Activated T-helper 2 cell treated with anti-CD3 and anti-CD28 coated beads, Interferon-gamma antibody, Interleukin-2, Interleukin-4, amounts not matched to agents 10 μg/mL and 5 μg/mL and 100 μg/mL, durations not matched to agents 14 hours and 24 hours and 36 hours (primary cell): Measurements from ENCODE around the gene RNU6-7. TPM values are rescaled to one million over a fixed set of nuclear protein-coding genes. Genes with fewer than 3 reads are reported as not detected.

Experiments
- DNase-seq: peaks from one replicate; pipeline ENCODE4 v3.0.0; 2021; ENCODE audit warnings: low spot score
- H3K27ac Mint-ChIP-seq: one replicate; pipeline ENCODE4 v1.8.0; 2021; ENCODE audit warnings: mixed read lengths
- H3K27me3 Mint-ChIP-seq: one replicate; pipeline ENCODE4 v1.8.0; 2021; ENCODE audit warnings: low read depth, mixed read lengths
- H3K36me3 Mint-ChIP-seq: one replicate; pipeline ENCODE4 v1.8.0; 2021; ENCODE audit warnings: low read depth, mixed read lengths
- H3K4me1 Mint-ChIP-seq: one replicate; pipeline ENCODE4 v1.8.0; 2021; ENCODE audit warnings: low read depth, mixed read lengths
- H3K4me3 Mint-ChIP-seq: one replicate; pipeline ENCODE4 v1.8.0; 2021; ENCODE audit warnings: low read depth, mild to moderate bottlenecking, moderate library complexity, mixed read lengths
- H3K9me3 Mint-ChIP-seq: one replicate; pipeline ENCODE4 v1.8.0; 2021; ENCODE audit warnings: mixed read lengths
- intact Hi-C: fragments of 100-400 bp; cut with micrococcal nuclease; formaldehyde crosslinking; loops from one replicate; pipeline ENCODE4 v1.15.1; 2023
- total RNA-seq: library from RNA; stranded (reverse); gene quantifications from 2 replicates; pipeline ENCODE4 v1.2.3, GENCODE V29; 2022

The RNU6-7 gene
- total RNA-seq, 1 donor from 2014 or later, result not detected

DNA sequence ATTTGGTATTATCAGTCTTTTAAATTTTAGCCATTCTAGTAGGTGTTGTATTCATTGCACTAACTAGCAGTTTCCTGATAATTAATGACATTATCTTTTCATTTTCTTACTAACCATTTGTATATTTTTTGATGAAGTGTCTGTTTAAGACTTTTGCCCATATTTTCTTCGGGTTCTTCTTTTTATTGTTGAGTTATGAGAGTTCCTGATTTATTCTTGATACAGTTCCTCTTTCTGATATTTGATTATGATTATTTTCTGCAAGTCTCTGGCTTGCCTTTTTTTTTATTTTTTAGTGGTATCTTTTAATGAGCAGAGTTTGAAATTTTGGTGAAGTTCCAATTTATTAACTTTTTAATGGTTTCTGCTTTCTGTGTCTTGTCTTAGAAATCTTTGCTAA lies 6.2 kb upstream of the RNU6-7 start:
- Mint-ChIP-seq H3K4me1 (peaks cover 10% of the 10 kb centered on the region), H3K27ac (no peak overlapping the region), H3K4me3 (no peak overlapping the region), H3K36me3 (no peaks in the 10 kb centered on the region), H3K9me3 (no peaks in the 10 kb centered on the region), H3K27me3 (peaks cover 1% of the 10 kb centered on the region)
- intact Hi-C loops, result no loop called here
- no peak for DNase-seq

DNA sequence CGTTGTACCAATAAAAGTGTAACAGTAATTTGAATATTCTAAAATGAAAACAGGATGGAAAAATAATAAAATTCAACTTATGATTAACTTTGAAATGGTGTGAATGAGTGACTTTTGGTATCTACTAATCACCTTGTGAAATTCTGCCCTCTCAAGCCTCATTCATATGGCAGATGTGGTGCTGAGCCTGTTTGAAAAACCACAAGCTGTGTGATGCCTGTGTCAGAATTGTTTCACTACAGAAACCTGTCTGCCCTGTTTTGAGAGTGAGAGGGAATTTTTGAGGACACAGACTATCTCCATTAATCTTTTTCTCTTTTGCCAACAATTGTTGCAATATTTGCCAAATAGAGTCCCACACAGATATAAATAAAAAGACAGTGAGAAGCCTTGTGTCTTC lies 3.9 kb upstream of the RNU6-7 start:
- H3K4me3 Mint-ChIP-seq, result no peak overlapping the region
- H3K27ac Mint-ChIP-seq, result no peak overlapping the region
- H3K36me3 Mint-ChIP-seq, result no peaks in the 10 kb centered on the region
- H3K9me3 Mint-ChIP-seq, result no peaks in the 10 kb centered on the region
- peaks cover under 1% of the 10 kb centered on the region for H3K27me3 Mint-ChIP-seq
- DNase-seq, result no peak
- peaks cover 26% of the 10 kb centered on the region for H3K4me1 Mint-ChIP-seq
- intact Hi-C loops, result no loop called here

DNA sequence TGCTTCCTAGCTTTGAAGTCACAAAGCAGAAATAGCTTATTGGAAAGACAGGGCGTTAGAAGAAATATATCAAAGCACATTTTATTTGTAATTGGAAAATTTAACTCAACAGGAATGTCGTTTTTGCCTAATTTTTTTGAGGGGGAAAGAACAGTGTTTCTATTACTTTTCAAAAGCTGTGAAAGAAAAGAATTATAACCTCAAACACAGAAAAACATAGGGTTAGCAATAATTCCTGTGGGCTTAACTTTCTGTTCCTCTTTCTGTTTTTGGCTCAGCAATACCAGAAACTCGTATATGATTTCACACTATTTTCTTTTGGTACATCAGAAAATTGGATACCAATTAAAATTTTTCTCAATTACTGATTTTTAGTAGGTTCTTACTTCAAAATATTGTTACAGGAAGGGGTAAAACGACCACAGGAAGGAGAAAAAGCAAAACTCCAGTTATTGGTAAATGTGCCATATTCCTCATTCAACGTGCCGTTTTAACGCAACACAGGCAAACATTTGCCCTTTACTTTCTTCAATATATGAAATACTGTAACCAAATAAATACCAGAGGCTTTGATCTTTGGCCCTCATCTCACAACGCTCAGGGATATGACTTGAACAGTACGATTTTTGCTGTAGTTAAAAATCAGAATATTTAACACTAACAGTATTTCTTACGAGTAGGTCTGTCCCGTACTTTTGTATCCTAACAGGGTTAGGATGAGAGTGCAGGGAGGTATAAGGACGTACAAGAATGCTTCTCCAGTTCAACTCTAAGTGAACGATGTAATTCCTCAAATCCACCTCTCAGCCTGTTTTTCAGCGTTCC lies 1.3 kb upstream of the RNU6-7 start:
- peak overlapping the region; percentile 97 for H3K27ac Mint-ChIP-seq
- H3K9me3 Mint-ChIP-seq, result no peaks in the 10 kb centered on the region
- no peak for DNase-seq
- H3K4me1 Mint-ChIP-seq, result peaks cover 33% of the 10 kb centered on the region
- peak overlapping the region; percentile 88 for H3K4me3 Mint-ChIP-seq
- intact Hi-C loops, result loop anchor here (1.0 to 10.0 kb wide), 6 partner anchors 98 to 1173 kb away; partner anchors contain the start of genes AP4S1, DTD2, HECTD1 and NUBPL
- H3K36me3 Mint-ChIP-seq, result no peaks in the 10 kb centered on the region
- peaks cover 6% of the 10 kb centered on the region for H3K27me3 Mint-ChIP-seq

DNA sequence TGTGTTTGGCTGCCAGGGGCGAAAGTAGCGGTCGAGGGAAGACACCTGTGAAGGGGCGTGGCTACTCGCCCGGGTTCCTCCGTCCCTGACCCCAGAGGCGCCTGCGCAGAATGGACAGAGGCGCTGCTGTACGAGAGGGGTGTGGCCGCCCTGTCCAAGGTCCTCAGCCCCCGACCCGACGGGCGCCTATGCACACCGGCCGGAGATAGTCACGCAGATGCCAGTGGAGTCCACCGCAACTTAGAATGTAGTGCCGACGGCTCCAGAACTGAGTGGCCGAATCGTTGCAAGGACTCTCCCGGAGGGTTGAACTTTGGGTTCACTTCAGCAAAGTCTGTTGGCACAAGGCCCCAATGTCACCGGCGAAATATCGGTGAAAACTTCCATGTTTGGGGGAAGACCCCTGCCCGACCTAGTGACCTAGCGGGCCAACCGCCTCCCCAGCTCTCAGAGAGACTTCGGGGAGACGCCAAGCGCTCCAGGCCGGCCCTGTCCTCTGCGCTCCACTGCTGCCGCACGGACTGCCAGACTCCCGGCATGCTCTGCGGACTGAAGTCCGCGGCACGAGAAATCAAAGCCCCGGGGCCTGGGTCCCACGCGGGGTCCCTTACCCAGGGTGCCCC lies 541 bp upstream of the RNU6-7 start:
- Mint-ChIP-seq H3K27ac (peak overlapping the region; percentile 97), H3K36me3 (no peaks in the 10 kb centered on the region), H3K4me3 (peak overlapping the region; percentile 88), H3K9me3 (no peaks in the 10 kb centered on the region), H3K4me1 (peaks cover 39% of the 10 kb centered on the region), H3K27me3 (peaks cover 10% of the 10 kb centered on the region)
- peak; percentile 70 for DNase-seq
- intact Hi-C loops, result loop anchor here (1.0 to 10.0 kb wide), 6 partner anchors 99 to 1174 kb away; partner anchors contain the start of genes AP4S1, DTD2, HECTD1 and NUBPL

DNA sequence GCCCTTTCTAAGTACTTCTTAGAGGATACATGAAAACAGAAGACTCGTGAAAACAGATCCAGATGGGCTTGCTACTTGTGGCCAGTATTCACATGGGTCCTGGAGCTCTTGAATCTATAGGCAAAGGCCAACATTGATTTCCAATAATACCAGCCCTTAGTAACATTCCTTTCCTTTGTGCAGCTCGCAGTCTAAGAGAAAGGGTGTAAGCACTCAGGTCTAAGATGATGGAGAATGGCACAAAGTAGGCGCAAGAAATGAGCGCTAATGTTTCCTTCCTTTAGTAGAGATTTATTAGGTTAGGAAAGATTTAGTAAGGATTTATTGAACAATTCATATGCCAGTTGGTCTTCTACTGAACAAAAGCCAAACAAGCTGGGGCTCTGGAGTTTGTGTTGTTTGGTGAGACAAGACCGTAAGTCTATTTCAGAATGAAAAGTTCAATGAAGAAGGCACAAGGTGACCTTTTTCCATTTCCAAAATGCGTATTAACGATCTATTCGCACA lies 699 bp downstream of the RNU6-7 start:
- peak overlapping the region; percentile 97 for H3K27ac Mint-ChIP-seq
- DNase-seq, result no peak
- intact Hi-C loops, result loop anchor here (2.0 to 10.0 kb wide), 7 partner anchors 56 to 1175 kb away; partner anchors contain the start of genes AP4S1, DTD2, HECTD1 and NUBPL
- H3K9me3 Mint-ChIP-seq, result no peaks in the 10 kb centered on the region
- no peaks in the 10 kb centered on the region for H3K36me3 Mint-ChIP-seq
- H3K27me3 Mint-ChIP-seq, result peaks cover 16% of the 10 kb centered on the region
- H3K4me1 Mint-ChIP-seq, result peaks cover 42% of the 10 kb centered on the region
- H3K4me3 Mint-ChIP-seq, result peak overlapping the region; percentile 88

DNA sequence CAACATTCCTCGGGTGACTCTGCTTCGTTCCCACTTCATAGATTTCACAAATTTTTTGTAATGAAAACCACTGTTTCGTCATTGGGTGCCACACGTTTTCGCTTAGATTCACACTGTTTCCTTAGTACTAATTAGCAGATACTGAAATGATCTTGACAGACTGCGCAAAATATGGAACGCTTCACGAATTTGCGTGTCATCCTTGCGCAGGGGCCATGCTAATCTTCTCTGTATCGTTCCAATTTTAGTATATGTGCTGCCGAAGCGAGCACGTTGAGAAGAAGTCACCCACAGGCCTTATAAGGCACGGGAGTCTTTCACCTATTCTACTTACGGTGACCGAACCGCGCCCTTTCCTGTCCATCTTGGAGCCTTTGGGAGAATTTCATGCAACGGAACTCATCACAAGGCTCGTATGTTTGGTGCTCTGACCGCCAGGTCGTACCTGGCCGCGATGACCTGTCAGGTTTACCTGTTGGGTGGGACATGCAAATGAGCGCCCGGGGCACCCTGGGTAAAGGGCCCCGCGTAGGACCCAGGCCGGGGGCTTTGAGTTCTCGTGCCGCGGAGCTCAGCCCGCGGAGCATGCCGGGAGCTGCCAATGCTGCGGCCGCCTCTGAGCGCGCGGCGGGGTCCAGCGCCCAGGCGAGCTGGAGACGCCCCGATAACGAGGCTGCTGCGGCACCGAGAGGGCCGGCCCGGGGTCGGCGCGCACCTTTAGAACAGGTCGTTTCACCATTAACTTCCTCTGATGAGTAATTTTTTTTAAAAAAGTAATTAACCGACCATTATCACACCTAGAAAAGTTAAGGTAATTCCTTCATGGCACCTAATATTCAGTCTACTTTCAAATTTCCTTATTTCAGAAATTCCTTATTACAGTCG lies 1.4 kb downstream of the RNU6-7 start, which contains the start of gene RNU6-8:
RNU6-8 (minus strand) TSS at position 272 of the 885 bp plus-strand sequence.
- DNase-seq, result peak; percentile 80
- Mint-ChIP-seq H3K27ac (peak within 1 kb of the TSS; percentile 97), H3K36me3 (no peaks in the 10 kb centered on the region), H3K4me1 (peaks cover 39% of the 10 kb centered on the region), H3K9me3 (no peaks in the 10 kb centered on the region), H3K27me3 (peaks cover 22% of the 10 kb centered on the region), H3K4me3 (peak within 1 kb of the TSS; percentile 88)
- intact Hi-C loops, result loop anchor here (1.0 to 10.0 kb wide), 8 partner anchors 56 to 1176 kb away; partner anchors contain the start of genes AP4S1, DTD2, HECTD1 and NUBPL

DNA sequence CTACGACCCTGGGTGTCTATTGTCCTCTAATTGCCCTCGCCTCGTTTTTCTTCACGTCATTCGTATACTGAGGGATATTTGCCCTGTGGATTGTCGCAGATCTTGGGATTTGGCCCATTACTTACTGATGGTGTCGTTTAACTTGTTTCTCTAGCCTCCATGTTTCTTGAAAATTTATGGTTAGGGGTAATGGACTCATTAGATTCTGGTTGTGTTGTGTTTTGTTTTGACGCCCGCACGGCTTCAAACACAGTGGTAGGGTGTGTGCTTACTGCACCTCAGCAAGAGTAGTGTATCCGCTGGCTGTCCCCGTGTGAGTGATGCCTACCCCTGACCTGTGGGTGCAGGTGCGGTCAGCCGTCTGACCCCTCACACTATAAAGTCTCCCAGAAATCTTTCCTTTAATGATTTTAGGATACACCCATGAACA lies 2.1 kb downstream of the RNU6-7 start:
- Mint-ChIP-seq H3K4me1 (peaks cover 39% of the 10 kb centered on the region), H3K4me3 (peak overlapping the region; percentile 88), H3K36me3 (no peaks in the 10 kb centered on the region), H3K27ac (peak overlapping the region; percentile 70), H3K27me3 (peaks cover 24% of the 10 kb centered on the region), H3K9me3 (no peaks in the 10 kb centered on the region)
- intact Hi-C loops, result loop anchor here (1.0 to 10.0 kb wide), 8 partner anchors 55 to 1177 kb away; partner anchors contain the start of genes AP4S1, DTD2, HECTD1 and NUBPL
- no peak for DNase-seq

DNA sequence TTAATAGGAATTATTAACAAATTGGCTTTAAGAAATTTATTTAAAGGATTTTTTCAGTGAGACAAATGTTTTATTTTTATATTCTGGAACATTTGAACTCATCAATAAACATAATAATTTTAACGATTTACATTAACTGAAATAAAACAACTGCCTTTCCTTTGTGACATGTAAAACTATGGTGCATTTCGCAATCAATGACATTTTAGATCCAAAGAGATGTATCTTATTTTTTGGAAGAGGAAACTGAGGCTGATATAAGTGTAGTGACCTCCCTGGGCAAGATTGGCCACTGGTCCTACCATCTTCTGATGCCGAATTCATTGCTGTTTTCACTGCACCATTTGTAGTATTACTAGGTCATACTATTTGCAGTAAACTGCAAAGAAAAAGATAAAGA lies 3.7 kb downstream of the RNU6-7 start:
- intact Hi-C loops, result loop anchor here (10.0 kb wide), 2 partner anchors 641 to 821 kb away; partner anchors contain the start of gene NUBPL
- no peak for DNase-seq
- Mint-ChIP-seq H3K27me3 (peaks cover 33% of the 10 kb centered on the region), H3K9me3 (no peaks in the 10 kb centered on the region), H3K4me3 (no peak overlapping the region), H3K36me3 (no peaks in the 10 kb centered on the region), H3K4me1 (peaks cover 37% of the 10 kb centered on the region), H3K27ac (no peak overlapping the region)

DNA sequence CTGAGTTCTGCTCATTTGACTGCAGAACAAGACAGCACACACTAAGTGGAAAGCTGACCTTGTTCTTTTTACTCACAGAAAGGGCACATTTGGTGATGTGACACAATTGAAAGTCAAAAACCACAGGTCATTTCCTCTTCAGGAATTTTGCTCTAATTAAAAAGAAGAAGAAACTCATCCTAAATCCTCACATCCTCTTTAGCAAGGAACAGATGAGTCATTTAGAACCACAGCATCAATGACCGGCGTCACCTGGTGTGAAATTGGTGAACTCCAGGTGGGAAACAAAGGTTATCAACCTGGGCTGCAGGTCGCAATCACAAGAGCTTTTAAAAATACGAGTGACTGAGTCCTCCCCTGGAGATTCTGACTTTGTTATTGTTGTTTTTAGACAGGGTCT lies 4.1 kb downstream of the RNU6-7 start:
- Mint-ChIP-seq H3K27ac (no peak overlapping the region), H3K36me3 (no peaks in the 10 kb centered on the region)
- DNase-seq, result no peak

DNA sequence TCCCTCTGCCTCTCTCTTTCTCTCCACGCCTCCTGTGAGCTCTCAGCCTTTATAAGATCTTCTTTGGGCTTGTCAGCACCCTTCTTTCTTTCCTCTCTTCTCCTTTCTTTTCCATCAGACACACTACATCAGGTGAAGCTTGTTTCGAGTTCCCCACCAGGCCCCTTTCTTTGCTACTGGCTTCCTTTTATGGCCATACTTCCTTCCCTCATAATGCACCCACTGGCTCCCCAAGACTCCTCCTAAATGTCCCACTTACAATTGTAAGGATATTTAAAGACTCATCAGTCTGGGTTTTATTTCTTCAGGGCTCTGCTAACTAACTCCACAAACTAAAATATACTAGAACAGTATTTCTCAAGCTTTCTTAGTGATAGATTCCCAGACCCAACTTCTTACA lies 4.7 kb downstream of the RNU6-7 start:
- DNase-seq, result no peak
- H3K36me3 Mint-ChIP-seq, result no peaks in the 10 kb centered on the region
- H3K4me3 Mint-ChIP-seq, result no peak overlapping the region
- intact Hi-C loops, result loop anchor here (10.0 kb wide), 2 partner anchors 642 to 822 kb away; partner anchors contain the start of gene NUBPL
- H3K4me1 Mint-ChIP-seq, result peaks cover 33% of the 10 kb centered on the region
- H3K9me3 Mint-ChIP-seq, result no peaks in the 10 kb centered on the region
- H3K27me3 Mint-ChIP-seq, result peaks cover 33% of the 10 kb centered on the region
- no peak overlapping the region for H3K27ac Mint-ChIP-seq

More for the DNA sequence above, 4.1 kb downstream of the RNU6-7 start:
- Mint-ChIP-seq H3K4me3 (no peak overlapping the region), H3K4me1 (peaks cover 35% of the 10 kb centered on the region), H3K27me3 (peaks cover 33% of the 10 kb centered on the region), H3K9me3 (no peaks in the 10 kb centered on the region)
- intact Hi-C loops, result loop anchor here (10.0 kb wide), 2 partner anchors 641 to 821 kb away; partner anchors contain the start of gene NUBPL

DNA sequence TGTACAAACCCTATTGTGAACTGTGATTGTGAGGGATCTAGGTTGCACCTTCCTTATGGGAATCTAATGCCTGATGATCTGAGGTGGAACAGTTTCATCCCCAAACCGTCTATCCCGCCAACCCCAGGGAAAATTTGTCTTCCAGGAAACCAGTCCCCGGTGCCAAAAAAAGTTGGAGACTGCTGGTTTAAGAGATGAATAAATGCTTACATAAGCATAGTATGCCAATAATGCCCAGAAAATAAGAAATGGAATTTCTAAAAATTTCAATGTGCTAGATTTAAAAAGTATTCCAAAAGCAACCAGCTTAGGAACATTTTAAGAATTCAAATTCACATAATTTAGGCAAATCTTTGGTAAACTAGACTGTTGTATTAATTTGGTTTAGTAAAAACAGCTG lies 6.6 kb downstream of the RNU6-7 start:
- Mint-ChIP-seq H3K4me1 (peaks cover 20% of the 10 kb centered on the region), H3K9me3 (no peaks in the 10 kb centered on the region), H3K36me3 (no peaks in the 10 kb centered on the region), H3K27ac (no peak overlapping the region), H3K4me3 (no peak overlapping the region), H3K27me3 (peaks cover 33% of the 10 kb centered on the region)
- no peak for DNase-seq
- intact Hi-C loops, result loop anchor here (10.0 kb wide), 2 partner anchors 644 to 824 kb away; partner anchors contain the start of gene NUBPL
